Pulmonary artery endothelial cell (primary cell): ENCODE measurements around the gene ARPC5. TPM values are rescaled to one million over a fixed set of nuclear protein-coding genes. Genes with fewer than 3 reads are reported as not detected.
"Not testable (repeated sequence)": the region's sequence is repeated elsewhere in the genome, so short reads cannot be mapped to it uniquely, and the experiment has no call there.

Source experiments
- DNase-seq: peaks from one replicate; pipeline ENCODE4 v3.0.0-alpha.2; 2011; ENCODE audit warnings: low read depth, low spot score
- total RNA-seq: library from RNA; depleted of rRNA; stranded (reverse); fragments of >200 nt; gene quantifications from 2 replicates; pipeline ENCODE4 v1.2.3, GENCODE V29; 2014

The ARPC5 gene
- 312 and 356 TPM in 2 replicates for total RNA-seq

- DNase-seq: peak; percentile 95
Observed at GRCh38 chr1:183635606-183636333, at the start of gene ARPC5. TSS of gene ARPC5 (minus strand) at chr1:183635783. CDS start at chr1:183635659, 124 bp downstream.

DNA sequence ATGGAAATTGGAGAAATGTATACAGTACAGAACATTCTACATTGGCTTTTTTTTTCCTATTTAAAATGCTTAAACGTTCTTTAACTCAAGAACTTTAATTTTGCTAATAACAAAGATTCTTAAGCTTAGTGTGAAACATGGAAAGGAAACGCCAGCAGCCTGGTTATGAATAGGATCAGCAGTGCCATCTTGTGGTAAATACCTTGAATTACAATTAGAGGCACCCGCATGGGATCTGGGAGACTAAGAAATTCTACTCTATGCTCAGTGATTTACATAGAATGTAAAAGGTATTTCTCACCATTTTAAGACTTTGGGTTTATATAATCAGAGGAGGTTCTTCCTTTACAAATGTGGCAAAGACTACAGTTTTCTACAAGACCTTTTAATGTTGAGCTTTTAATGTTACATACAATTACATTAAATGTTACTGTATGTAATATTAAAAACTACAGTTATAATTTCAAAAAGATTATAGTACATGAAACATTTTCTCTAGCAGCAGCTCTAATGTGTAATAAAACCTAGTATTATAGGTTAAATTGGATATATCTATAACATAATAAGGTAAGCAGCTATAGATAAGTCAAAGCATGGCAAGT, 49.6 kb upstream of the ARPC5 start:
- peak; percentile 20 for DNase-seq

DNA sequence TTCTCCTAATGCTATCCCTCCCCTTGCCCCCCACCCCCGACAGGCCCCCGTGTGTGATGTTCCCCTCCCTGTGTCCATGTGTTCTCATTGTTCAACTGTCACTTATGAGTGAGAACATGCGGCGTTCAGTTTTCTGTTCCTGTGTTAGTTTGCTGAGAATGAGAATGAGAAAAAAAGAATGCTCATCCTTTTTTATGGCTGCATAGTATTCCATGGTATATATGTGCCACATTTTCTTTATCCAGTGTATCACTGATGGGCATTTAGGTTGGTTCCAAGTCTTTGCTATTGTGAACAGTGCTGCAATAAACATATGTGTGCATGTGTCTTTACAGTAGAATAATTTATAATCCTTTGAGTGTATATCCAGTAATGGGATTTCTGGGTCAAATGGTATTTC, 43.8 kb upstream of the ARPC5 start:
- DNase-seq: not testable (repeated sequence)

- DNase-seq: no peak
Observed at GRCh38 chr1:183678819-183679218, 43.2 kb upstream of the ARPC5 start.

DNA sequence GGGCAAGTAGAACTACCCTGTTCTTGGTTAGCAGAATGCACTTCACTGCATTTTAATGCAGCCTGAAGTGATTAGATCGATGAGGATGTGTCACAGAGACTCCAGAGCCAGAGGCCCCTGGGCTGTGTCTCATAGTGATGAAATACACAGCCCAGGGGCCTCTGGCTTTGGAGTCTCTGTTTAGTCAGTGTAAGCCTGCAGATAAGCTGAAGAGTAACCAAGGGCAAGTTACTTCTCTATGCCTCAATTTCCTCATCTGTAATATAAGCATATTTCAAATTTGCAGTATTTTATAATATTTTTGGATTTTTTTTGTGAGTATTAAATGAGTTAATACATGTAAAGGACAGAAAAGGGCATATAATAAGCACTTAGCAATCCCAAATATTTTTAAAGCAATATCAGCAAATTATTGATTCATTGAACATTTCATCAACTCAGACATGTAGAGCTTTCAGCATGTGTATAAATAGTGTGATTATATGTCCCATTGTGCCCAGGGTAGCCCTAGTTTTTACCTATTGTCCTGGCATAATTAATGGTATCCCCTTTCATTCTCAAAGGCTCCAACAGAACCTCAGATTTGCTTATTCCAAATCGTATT, 41.1 kb upstream of the ARPC5 start:
- DNase-seq: no peak

DNA sequence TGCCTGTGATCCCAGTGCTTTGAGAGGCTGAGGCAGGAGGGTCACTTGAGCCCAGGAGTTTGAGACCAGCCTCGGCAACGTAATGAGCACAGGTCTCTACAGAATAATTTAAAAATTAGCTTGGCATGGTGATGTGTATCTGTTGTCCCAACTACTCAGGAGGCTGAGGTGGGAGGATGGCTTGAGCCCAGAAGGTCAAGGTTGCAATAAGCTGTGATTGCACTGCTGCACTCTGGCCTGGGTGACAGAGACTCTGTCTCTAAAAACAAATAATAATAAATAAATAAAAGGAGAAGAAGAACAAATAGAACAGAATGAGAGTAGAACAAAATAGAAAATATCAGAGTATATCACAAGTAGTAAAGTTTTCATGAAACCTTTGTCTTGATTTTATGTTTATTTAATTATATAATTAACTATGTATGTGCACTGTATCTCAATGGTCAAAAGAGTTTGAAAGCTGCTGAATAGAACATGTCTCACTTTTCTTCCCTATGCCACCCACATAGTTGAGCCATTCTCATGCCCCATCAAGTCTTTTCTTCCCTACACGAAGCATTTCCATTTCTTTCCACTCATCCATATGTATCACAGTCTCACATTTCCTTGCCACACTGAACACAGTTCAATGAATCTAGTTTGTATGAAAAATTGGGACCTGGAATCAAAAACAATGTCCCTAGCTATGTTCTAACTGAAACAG, 40.5 kb upstream of the ARPC5 start:
- DNase-seq: no peak

DNA sequence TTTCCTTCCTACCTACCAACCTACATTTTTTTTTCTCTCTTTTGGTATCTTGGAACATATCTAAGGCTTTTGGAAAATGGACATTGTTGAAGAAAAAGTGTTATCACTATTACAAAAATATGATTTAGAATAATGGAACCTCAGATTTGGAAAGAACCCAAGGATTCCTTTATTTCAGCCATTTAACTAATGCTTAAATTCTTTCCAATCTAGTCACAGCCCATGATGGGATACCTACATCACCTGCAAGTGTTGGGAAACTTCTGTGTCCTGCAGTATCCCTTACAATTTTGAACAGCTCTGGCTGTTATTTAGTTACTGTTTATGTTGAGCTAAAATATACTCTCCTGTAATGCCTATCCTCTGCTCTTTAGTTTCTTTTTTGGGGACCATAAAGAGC, 39.8 kb upstream of the ARPC5 start:
- DNase-seq: no peak

GRCh38 chr1:183674886-183675285, 39.3 kb upstream of the ARPC5 start:
- no peak for DNase-seq

DNA sequence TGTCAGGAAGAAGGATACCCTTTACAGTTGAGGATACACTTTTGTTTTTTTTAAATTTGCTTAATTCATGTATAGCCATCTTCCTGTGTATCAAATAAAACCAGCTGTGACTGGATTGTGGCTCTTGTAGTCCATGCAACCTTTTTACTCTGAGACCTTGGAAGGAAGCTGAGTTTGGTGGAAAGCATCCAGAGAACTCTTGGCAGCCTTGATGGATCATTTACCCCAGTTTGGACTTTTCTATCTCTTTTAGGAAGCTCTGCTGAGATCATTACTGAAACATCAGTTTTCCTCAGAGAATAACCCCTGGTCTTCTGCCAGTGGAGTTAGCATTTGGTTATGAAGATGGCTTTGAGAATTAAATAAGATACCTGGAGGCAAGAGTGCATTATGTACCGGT, 38.8 kb upstream of the ARPC5 start:
- DNase-seq: no peak

DNA sequence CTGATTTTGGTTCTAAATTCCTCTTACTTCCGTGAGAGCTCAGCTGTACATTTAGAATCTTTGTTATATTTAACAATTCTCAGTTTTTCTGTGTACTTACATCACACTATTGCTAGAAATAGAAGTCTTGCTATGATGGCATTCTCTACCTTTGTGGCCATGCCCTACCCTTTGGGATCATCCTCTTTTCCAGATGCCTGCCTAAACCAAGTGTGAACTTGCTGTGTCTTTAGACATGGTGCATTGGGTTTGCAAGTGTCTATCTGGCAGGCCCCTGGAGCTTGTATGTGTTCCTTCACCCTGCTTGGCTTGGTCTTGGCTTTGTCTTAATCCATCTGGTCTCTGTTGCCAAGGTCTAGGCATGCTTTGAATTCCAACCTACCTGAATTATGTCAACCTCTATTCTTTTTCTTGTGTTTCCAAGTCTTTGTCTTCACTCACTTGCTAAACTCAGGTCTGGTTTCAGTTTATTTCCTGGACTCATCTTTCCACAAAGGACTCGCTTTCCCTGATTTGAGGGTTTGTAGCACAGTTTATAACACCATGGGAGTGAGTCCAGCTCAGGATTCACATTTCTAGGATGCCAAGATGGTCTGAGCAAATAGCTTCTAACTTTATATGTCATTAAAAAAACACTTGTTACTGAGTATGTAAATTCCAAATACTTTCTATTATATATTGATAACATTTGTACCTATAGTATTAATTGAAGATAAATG, 38.2 kb upstream of the ARPC5 start:
- DNase-seq: no peak

DNA sequence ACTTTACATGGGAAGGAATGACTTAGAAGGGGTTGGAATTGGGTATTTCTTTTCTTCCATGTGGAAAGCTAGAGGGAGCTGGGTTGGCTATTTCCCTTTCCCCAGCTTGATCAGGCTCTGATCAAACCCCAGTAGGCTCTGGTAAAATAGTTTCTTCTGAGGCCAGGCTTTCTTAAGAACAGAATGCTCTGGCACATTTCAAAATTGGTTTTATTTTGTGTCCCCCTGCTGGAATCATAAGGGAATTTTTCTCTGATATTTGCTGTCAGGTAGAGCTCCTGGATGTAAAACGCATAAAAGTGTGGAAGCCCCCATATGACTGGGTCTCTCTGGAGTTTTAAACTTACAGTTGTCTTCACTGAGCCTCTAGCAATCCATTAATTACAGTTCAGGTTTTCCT, 34.6 kb upstream of the ARPC5 start:
- DNase-seq: no peak

- no peak for DNase-seq
Observed at GRCh38 chr1:183656355-183656754, 20.8 kb upstream of the ARPC5 start.

GRCh38 chr1:183655562-183656075, 20.0 kb upstream of the ARPC5 start:
- peak; percentile 39 for DNase-seq

GRCh38 chr1:183654706-183655105, 19.1 kb upstream of the ARPC5 start:
- no peak for DNase-seq

DNA sequence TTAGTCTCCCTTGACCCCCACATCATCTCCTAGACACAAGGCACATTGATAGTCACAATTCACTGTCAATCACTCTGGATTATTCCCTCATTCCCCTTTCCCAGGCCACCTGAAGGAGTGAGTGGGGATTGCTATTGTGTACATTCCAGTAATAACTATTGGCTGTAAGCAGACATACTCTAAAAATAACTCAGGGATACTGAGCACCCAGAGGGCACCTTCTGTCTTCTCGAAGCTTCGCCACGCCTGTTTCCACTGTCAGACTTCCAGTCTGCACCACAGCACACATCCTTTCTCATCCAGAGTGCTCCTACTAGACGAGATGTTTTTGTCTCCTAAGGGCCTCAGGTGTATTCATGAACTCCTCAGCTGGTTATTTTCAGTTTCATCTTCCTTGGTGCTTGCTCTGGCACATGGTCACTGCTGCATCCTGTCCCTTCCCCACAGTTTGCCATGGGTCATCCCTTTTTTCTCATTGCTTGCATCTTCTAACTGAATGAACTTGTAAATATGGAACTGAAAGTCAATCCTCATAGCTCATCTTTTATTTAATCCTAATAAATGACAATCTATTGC, 18.4 kb upstream of the ARPC5 start:
- no peak for DNase-seq

DNA sequence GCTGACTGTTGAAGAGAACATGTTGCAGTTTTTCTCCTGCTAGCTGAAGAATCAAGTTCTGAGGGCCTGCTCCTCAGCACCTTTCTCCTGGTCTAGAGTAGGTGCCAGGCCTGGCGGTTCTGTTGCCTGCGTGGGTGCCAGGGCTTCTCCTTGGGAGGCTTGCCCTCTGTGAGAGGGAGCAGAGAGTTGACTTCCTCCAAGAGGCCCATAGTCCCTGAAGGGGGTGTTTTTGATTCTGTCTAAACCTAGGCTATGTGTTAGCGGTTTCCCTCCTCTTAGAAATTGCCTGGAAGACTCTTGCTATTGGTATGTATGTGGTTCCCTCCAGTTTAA, 17.8 kb upstream of the ARPC5 start:
- no peak for DNase-seq

DNA sequence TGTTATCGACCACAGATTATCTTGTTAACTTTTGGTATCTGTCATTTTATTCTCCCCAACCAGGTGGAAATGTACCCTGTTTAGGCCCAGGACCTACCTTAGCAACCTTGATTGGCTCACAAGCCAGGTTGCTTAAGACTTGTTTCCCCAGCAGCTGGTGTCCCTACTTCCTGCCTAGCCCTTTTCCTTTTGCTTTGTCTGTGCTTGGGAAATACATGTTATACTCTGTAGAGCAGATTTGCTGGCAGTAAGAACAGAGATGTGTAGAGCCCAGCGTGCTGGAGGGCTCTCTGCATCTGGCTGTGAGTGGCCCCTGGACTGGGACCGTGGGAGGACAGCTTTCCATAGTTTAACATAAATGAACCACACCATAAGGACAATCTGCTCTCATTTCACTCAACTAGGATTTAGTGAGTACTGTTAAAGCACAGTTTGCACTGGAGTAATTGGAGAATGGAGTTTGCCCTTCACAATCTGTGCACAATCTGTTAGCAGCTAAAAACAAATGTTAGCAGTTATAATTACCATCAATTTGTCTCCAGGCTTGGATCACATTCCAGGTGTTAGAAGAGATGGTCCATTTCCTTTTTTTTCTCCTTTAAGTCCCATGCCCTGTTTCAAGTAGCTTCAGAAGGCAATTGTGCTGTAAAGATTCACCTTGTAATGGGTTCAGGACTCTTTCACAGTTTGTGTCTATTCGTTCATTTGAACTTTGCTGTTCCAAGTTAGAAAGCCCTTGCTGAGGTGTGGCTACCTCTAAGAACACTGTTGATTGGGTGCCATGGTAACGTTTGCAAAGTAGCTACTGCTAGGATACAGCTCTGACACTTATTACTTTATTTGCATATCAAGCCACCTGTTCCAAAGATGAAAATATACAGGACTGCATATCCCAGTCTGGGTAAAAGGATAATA, 17.2 kb upstream of the ARPC5 start, which contains the start of gene APOBEC4:
Gene APOBEC4 (minus strand): TSS at position 770 of the 915 bp plus-strand sequence. CDS start 4,535 bp downstream, outside the sequence.
- DNase-seq: no peak

GRCh38 chr1:183652107-183652506, 16.5 kb upstream of the ARPC5 start:
- DNase-seq: no peak

GRCh38 chr1:183651612-183652011, 16.0 kb upstream of the ARPC5 start:
- DNase-seq: no peak

GRCh38 chr1:183648042-183648441, 12.5 kb upstream of the ARPC5 start:
- no peak for DNase-seq
